AG08395 (cell line): ENCODE results near the gene ZIC3.

Source experiments
- DNase-seq: peaks from one replicate; pipeline ENCODE4 v3.0.0; 2012; ENCODE audit warnings: mixed read lengths, low spot score

Gene ZIC3

DNA sequence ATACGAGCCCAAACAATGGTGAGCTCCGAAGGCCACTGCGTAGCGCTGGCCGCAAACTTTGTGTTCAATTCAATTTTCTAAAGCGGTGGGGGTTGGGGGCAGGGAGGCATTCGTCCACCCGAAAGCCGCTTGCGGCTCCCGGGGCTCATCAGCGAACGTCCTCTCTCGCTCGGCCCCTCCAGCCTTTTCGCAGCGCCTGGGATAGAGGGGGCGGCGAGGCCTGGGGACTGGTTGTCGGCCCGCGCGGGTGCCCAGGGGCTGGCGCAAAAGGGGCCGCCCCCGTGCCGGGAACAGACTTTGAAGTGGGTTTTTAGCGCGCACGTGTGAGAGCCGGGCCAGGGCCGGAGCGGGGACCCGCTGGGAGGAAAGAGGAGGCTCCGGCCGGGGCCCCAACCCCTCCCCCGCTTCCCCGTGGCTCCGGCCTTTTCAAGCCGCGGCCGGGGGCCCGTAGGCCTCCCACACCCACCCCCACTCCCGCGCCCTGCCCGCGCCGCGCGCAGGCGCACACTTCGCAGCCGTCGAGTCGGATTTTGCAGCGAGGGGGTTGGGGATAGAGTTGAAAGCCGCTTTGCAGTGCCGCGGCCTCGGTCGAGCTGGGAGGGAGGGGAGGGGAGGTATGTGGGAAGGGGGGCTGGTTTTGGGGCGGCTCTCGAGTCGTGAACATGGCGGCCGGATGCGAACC lies 8.3 kb downstream of the ZIC3 start:
- DNase-seq, result no peak

- DNase-seq, result no peak
Measured at GRCh38 chrX:137574784-137575293, 8.9 kb downstream of the ZIC3 start.

GRCh38 chrX:137575596-137576255 lies 9.8 kb downstream of the ZIC3 start:
- no peak for DNase-seq

- no peak for DNase-seq
Measured at GRCh38 chrX:137587151-137587550, 21.2 kb downstream of the ZIC3 start.

DNA sequence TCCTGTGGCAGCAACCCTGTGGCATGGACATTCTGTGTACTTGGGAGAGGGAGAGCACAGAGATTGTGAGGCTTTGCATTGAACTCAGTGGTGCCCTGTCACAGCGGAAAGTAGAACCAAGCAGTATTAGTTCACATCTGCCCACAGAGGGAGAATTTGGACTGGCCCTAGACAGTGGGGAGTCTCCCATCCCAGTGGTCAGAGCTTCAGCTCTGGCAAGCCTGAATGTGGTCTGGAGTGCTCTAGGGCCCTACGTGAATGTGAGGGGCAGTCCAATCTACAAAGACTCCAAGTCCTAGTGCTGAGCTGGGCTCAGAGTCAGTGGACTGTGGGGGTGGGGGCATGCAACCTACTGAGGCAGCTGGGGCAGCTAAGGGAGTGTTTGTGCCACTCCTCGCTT lies 34.8 kb downstream of the ZIC3 start:
- DNase-seq, result no peak
